Activated naive CD8-positive, alpha-beta T cell (primary cell): ENCODE measurements around the gene GALNT9.

Experiments used
- H3K27ac Mint-ChIP-seq: one replicate; pipeline ENCODE4 v1.8.0; 2021; ENCODE audit warnings: mixed read lengths
- H3K27me3 Mint-ChIP-seq: one replicate; pipeline ENCODE4 v1.8.0; 2021; ENCODE audit warnings: mixed read lengths
- H3K36me3 Mint-ChIP-seq: one replicate; pipeline ENCODE4 v1.8.0; 2021; ENCODE audit warnings: mixed read lengths
- H3K4me1 Mint-ChIP-seq: one replicate; pipeline ENCODE4 v1.8.0; 2021; ENCODE audit warnings: low read depth, mixed read lengths
- H3K4me3 Mint-ChIP-seq: one replicate; pipeline ENCODE4 v1.8.0; 2021; ENCODE audit warnings: mild to moderate bottlenecking, mixed read lengths
- H3K9me3 Mint-ChIP-seq: one replicate; pipeline ENCODE4 v1.8.0; 2021; ENCODE audit warnings: low read depth, mixed read lengths

The GALNT9 gene

GRCh38 chr12:132188451-132188901 is 140.9 kb downstream of the GALNT9 start:
- H3K36me3 Mint-ChIP-seq: peaks cover 4% of the 10 kb centered on the region
- no peaks in the 10 kb centered on the region for H3K9me3 Mint-ChIP-seq
- H3K27ac Mint-ChIP-seq: no peak overlapping the region
- peaks cover 36% of the 10 kb centered on the region for H3K4me1 Mint-ChIP-seq
- H3K27me3 Mint-ChIP-seq: no peaks in the 10 kb centered on the region
- peak overlapping the region; percentile 60 for H3K4me3 Mint-ChIP-seq

DNA sequence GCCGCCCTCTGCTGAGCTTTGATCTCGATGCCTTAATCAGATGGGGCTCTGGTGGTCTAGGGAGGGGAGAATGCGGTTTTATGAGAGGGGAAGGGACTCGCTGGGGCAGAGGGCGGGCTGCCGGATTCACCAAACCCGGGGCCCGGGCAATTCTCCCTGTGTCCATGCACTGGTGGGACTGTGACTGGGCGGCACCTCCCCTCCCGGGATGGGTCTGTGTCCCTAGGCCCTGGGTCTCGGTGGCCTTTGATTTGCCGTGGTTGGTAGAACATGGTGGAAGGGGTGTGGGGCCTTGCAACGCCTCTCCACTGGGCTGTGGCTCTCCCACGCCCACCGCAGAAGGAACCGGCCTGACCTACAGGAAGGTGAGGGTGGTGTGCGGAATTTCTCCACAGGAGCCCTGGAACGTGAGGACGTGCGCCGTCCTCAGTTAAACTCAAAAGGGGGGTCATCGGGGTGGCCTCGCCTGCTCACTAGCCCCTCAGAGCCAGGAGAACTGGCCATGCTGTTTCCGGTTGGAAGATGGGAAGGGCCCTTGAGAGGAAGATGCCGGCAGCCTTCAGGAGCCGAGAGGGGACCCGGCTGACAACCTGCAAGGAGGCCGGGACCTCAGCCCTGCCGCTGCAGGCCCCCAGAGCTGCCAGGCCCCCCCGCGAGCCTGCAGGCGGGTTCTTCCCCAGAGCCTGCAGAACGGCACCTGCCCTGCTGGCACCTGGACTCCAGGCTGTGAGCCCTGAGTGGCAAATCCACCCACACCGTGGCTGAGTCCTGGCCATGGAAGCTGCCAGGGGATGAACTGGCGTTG is 141.5 kb downstream of the GALNT9 start:
- Mint-ChIP-seq H3K27ac (no peak overlapping the region), H3K4me1 (peaks cover 37% of the 10 kb centered on the region), H3K9me3 (no peaks in the 10 kb centered on the region), H3K27me3 (no peaks in the 10 kb centered on the region), H3K4me3 (peak overlapping the region; percentile 59), H3K36me3 (peaks cover 2% of the 10 kb centered on the region)

- Mint-ChIP-seq H3K27me3 (no peaks in the 10 kb centered on the region), H3K27ac (peak overlapping the region; percentile 75), H3K9me3 (no peaks in the 10 kb centered on the region), H3K4me3 (peak overlapping the region; percentile 83), H3K36me3 (peaks cover 2% of the 10 kb centered on the region), H3K4me1 (peaks cover 40% of the 10 kb centered on the region)
Observed at GRCh38 chr12:132186857-132187620, 142.3 kb downstream of the GALNT9 start.

GRCh38 chr12:132186208-132186856 is 143.1 kb downstream of the GALNT9 start:
- Mint-ChIP-seq H3K9me3 (no peaks in the 10 kb centered on the region), H3K27me3 (no peaks in the 10 kb centered on the region), H3K4me3 (peak overlapping the region; percentile 83), H3K4me1 (peaks cover 40% of the 10 kb centered on the region), H3K36me3 (peaks cover 2% of the 10 kb centered on the region), H3K27ac (peak overlapping the region; percentile 87)

GRCh38 chr12:132185705-132186104 is 143.7 kb downstream of the GALNT9 start:
- peak overlapping the region; percentile 87 for H3K27ac Mint-ChIP-seq
- peak overlapping the region; percentile 83 for H3K4me3 Mint-ChIP-seq
- peaks cover 2% of the 10 kb centered on the region for H3K36me3 Mint-ChIP-seq
- H3K9me3 Mint-ChIP-seq: no peaks in the 10 kb centered on the region
- H3K27me3 Mint-ChIP-seq: no peaks in the 10 kb centered on the region
- peaks cover 39% of the 10 kb centered on the region for H3K4me1 Mint-ChIP-seq

- Mint-ChIP-seq H3K36me3 (peaks cover 2% of the 10 kb centered on the region), H3K4me1 (peaks cover 52% of the 10 kb centered on the region), H3K27ac (no peak overlapping the region), H3K9me3 (no peaks in the 10 kb centered on the region), H3K27me3 (no peaks in the 10 kb centered on the region), H3K4me3 (no peak overlapping the region)
Observed at GRCh38 chr12:132182711-132183365, 146.6 kb downstream of the GALNT9 start.

GRCh38 chr12:132182206-132182710 is 147.1 kb downstream of the GALNT9 start:
- Mint-ChIP-seq H3K36me3 (peaks cover 2% of the 10 kb centered on the region), H3K27ac (no peak overlapping the region), H3K4me1 (peaks cover 51% of the 10 kb centered on the region), H3K27me3 (no peaks in the 10 kb centered on the region), H3K4me3 (no peak overlapping the region), H3K9me3 (no peaks in the 10 kb centered on the region)

- H3K27me3 Mint-ChIP-seq: no peaks in the 10 kb centered on the region
- peaks cover 2% of the 10 kb centered on the region for H3K36me3 Mint-ChIP-seq
- no peak overlapping the region for H3K27ac Mint-ChIP-seq
- no peaks in the 10 kb centered on the region for H3K9me3 Mint-ChIP-seq
- peaks cover 50% of the 10 kb centered on the region for H3K4me1 Mint-ChIP-seq
- no peak overlapping the region for H3K4me3 Mint-ChIP-seq
Observed at GRCh38 chr12:132181570-132182200, 147.7 kb downstream of the GALNT9 start.

DNA sequence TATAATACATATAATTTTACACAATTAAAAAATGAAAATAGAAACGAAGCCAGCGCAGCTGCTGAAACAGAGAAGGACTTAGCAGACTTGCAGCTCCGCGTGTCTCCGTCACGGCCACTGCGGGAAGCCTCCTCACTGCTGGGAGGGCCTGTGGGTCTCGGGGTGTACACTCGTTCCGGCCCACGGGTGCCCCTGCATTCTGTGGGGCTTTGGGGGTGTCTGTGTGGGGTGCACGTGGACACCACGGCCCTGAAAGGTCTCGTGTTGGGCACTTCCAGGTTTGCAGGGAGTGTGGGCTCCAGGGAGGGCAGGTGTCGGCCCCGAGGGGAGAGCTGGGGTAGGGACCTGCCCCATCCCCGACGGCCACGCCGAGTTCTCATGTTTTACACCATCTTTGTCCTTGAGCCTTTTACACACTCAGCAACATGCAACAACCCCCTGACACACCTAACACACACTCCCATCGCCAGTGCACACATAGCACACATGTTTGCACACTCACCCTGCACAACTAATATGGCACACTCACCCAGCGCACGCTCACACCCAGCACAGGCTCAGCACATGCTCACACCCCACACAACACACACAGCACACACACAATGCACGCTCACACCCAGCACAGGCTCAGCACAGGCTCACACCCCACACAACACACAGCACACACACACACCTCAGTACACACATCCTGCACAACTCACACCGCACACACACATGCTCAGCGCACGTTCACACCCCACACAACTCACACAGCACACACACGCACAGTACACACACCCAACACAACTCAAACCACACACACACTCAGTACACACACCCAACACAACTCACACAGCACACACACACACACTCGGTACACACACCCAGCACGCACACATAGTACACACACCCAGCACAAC is 148.5 kb downstream of the GALNT9 start:
- H3K27ac Mint-ChIP-seq: no peak overlapping the region
- no peaks in the 10 kb centered on the region for H3K27me3 Mint-ChIP-seq
- no peak overlapping the region for H3K4me3 Mint-ChIP-seq
- H3K36me3 Mint-ChIP-seq: peaks cover 2% of the 10 kb centered on the region
- no peaks in the 10 kb centered on the region for H3K9me3 Mint-ChIP-seq
- H3K4me1 Mint-ChIP-seq: peaks cover 44% of the 10 kb centered on the region

GRCh38 chr12:132179431-132180362 is 149.7 kb downstream of the GALNT9 start:
- H3K4me3 Mint-ChIP-seq: no peak overlapping the region
- no peak overlapping the region for H3K27ac Mint-ChIP-seq
- H3K36me3 Mint-ChIP-seq: peaks cover 2% of the 10 kb centered on the region
- no peaks in the 10 kb centered on the region for H3K27me3 Mint-ChIP-seq
- no peaks in the 10 kb centered on the region for H3K9me3 Mint-ChIP-seq
- H3K4me1 Mint-ChIP-seq: peaks cover 36% of the 10 kb centered on the region

DNA sequence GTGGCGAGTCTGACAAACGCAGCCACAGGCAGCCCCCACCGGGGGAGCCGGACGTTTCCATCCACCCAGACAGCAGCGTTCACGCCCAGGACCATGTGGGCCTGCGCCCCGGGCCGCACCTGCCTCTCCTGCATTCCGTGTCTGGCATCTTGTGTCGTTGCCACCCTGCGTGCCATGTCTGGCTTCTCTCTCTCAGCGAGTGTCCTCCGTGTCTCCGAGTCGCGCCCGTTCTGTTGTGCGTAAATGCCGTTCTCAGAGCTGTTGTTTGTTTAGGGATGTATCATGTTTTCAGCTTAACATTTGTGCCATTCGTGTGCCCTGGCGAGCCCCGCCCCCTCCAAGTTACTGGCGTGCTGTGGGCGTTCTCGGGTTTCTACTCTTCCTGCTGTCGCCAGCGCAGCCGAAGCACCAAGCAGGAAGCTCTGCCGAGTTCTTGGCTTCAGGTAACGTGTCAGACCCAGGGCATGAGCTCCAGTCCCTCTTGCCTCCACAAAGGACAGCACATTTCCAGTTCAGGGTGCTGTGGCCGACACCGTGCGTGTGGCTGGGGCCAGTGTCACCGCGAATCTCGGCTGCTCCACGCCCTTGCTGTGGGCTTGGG is 150.5 kb downstream of the GALNT9 start:
- Mint-ChIP-seq H3K9me3 (no peaks in the 10 kb centered on the region), H3K27me3 (no peaks in the 10 kb centered on the region), H3K27ac (no peak overlapping the region), H3K4me1 (peaks cover 38% of the 10 kb centered on the region), H3K4me3 (peak overlapping the region; percentile 77), H3K36me3 (no peaks in the 10 kb centered on the region)

- Mint-ChIP-seq H3K9me3 (no peaks in the 10 kb centered on the region), H3K27ac (no peak overlapping the region), H3K4me3 (peak overlapping the region; percentile 77), H3K36me3 (no peaks in the 10 kb centered on the region), H3K27me3 (no peaks in the 10 kb centered on the region), H3K4me1 (peaks cover 38% of the 10 kb centered on the region)
Observed at GRCh38 chr12:132178316-132178715, 151.1 kb downstream of the GALNT9 start.
